Heart left ventricle (tissue), 16 donors: ENCODE results near the gene CEND1. TPM values are rescaled to one million over a fixed set of nuclear protein-coding genes. Genes with fewer than 3 reads are reported as not detected.
A peak's percentile ranks its signal among the peaks of the same experiment; 100 is the strongest.

Experiments used
- ATAC-seq, 4 donors: fragments of 200-7000 bp; cut with Tn5 transposase; one replicate each; pipeline ENCODE4 v1.9.1; 2020 to 2022; ENCODE audit warnings: moderate library complexity in 4 of 4, mild to moderate bottlenecking in 3 of 4, moderate number of reproducible peaks in 1 of 4
- DNase-seq, 5 donors: peaks; one replicate each; pipeline ENCODE4 v3.0.0-alpha.2; 2020
- H3K27ac ChIP-seq, 12 donors: fragments of 200-600 bp; sonication (generic) in 4 of 12; one replicate each; pipeline versions ENCODE4 v1.5.0 to v1.8.0; 2016 to 2022; ENCODE audit warnings: mild to moderate bottlenecking in 2 of 12
- H3K27me3 ChIP-seq, 9 donors: fragments of 200-600 bp; sonication (generic) in 2 of 9; one replicate each; pipeline versions ENCODE4 v1.5.1 to v1.8.0; 2016 to 2022; ENCODE audit warnings: mild to moderate bottlenecking in 3 of 9
- H3K36me3 ChIP-seq, 9 donors: fragments of 200-600 bp; sonication (generic) in 2 of 9; one replicate each; pipeline versions ENCODE4 v1.5.0 to v1.8.0; 2018 to 2022; ENCODE audit warnings: mild to moderate bottlenecking in 2 of 9
- H3K4me1 ChIP-seq, 12 donors: fragments of 200-600 bp; sonication (generic) in 4 of 12; one replicate each; pipeline versions ENCODE4 v1.5.0 to v1.8.0; 2016 to 2022; ENCODE audit warnings: mild to moderate bottlenecking in 3 of 12
- H3K4me3 ChIP-seq, 12 donors: fragments of 200-600 bp; sonication (generic) in 4 of 12; one replicate each; pipeline versions ENCODE4 v1.5.0 to v1.8.0; 2017 to 2022; ENCODE audit warnings: mild to moderate bottlenecking in 9 of 12, moderate library complexity in 4 of 12
- H3K9me3 ChIP-seq, 12 donors: fragments of 200-600 bp; sonication (generic) in 4 of 12; one replicate each; pipeline versions ENCODE4 v1.5.0 to v1.8.0; 2016 to 2022; ENCODE audit warnings: mild to moderate bottlenecking in 1 of 12
- POLR2A ChIP-seq, 2 donors: fragments of 450-650 bp; IDR thresholded peaks; one replicate each; pipeline ENCODE4 v1.6.1; 2017; ENCODE audit warnings: antibody characterized with exemption in 2 of 2, mild to moderate bottlenecking in 2 of 2, moderate library complexity in 2 of 2
- WGBS, 4 donors: extraction: QIAGEN DNeasy Blood & Tissue Kit in 2 of 4; methylation state at CpG; one replicate each; pipeline versions ENCODE4 v1.1.5 to v1.1.7; 2013 to 2018; 5-methylcytosine and 5-hydroxymethylcytosine counted together
- intact Hi-C, 10 donors: fragments of 100-400 bp; cut with DNase I; formaldehyde crosslinking; loops; one replicate each; pipeline versions ENCODE4 v1.11.1 to v1.14.2; 2022
- polyA plus RNA-seq, 2 donors: library from polyadenylated mRNA; stranded (reverse); fragments of 200-250 nt; gene quantifications; one replicate each; pipeline ENCODE4 v1.2.3, GENCODE V29; 2013
- total RNA-seq, 9 donors: library from RNA; depleted of rRNA in 2 of 9; stranded (reverse); fragments of >200 nt in 2 of 9; fragmentation: NEBNext Ultra II Directional in 3 of 9; extraction: Animal tissue kit (Norgen Biotek cat#: 25700) in 3 of 9; gene quantifications; one replicate each; pipeline versions ENCODE4 v1.1.0 to v1.2.4, GENCODE V29; 2016 to 2023
- TF ChIP-seq, protein P1 (sequence below), 12 donors: fragments of 200-600 bp; sonication (generic) in 4 of 12; IDR thresholded peaks; one replicate each; pipeline versions ENCODE4 v1.5.0 to v1.8.0; 2018 to 2022; ENCODE audit warnings: antibody characterized with exemption in 12 of 12, mild to moderate bottlenecking in 5 of 12
- donor health status: ischemic (EF 13 %, LVEDD 7.1; RV severe dilation, severe dysfunction).
- donor health status: healthy with polysubstance abuse.
- donor health status: DM: no; HTN: yes; CAD: no.
- donor health status: DM: no; HTN: no; CAD: no.
- donor health status: ischemic (EF 25% LVEDD 6.9; RV normal size, moderate dysfunction).
- donor health status: ischemic (EF 25% LVEDD 5.7; RV mildly dilated, moderate dysfunction).
- donor health status: healthy.
- donor health status: DM: yes; HTN: yes; CAD: no.
- donor health status: ischemic (EF 35%, LVEDD 5.7; RV mildly dilated, moderate dysfunction).
- donor health status: nonischemic (EF 11% LVEDD 7.7; RV severe dilation, severe dysfunction).
- donor health status: DM: yes; HTN: yes; CAD: no.
- donor health status: PGD.
- donor health status: ischemic (EF 29% LVEDD 5.4; RV normal size, mild dysfunction).
- donor health status: nonischemic (EF 23%, LVEDD 6.1; RV moderate dilation, normal function).

CEND1 gene
- total and polyA plus RNA-seq, 11 donors = 0.25 to 1.1 (median 0.44) TPM; not detected in 2

DNA sequence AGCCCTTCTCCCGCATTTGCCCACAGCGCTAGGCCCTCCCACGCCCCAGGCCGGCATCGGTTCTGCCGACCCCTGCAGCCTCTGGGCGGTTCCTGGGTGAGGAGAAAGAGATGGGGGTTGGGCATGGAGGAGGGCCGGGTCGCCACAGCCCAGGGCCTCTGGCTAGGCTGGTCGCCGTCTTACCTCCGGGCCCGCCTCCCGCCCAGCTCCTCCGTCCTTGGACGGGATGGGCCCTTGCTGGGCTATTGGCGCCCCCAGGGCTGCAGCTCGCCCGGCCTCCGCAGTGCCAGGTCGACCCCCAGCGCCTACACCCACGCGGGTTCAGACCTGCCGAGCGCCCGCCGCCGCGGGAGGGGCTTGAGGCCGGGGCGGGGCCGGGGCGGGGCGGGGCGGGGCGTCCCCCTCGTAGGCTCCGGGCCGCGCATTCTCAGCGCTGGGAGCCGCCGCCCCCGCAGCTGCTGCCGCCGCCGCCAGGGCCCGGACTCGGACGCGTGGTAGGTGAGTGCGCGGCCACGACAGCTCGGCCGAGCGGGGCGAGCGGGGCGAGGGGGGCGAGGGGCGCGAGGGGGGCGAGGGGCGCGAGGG lies 42.7 kb upstream of the CEND1 start, which contains the start of gene CD151:
CD151 (plus strand) TSS at position 424 of the 585 bp plus-strand sequence. CDS start 3,118 bp downstream, outside the sequence.
- peaks cover 10 to 94% (median 82%) of the 10 kb centered on the region in 12 donors for H3K4me1 ChIP-seq
- H3K27ac ChIP-seq = peak within 1 kb of the TSS; percentile 79 to 98 (median 92)
- intact Hi-C loops = no loop called here
- ATAC-seq = peak in 2 of 4 donors; percentile 26 to 33
- whole genome bisulfite sequencing, 4 donors = 2 to 15% (median 7%) methylated on average over 6 to 67 of the region's 67 CpGs
- H3K4me3 ChIP-seq = peak within 1 kb of the TSS; percentile 40 to 95 (median 78)
- TF ChIP-seq, protein P1, sequence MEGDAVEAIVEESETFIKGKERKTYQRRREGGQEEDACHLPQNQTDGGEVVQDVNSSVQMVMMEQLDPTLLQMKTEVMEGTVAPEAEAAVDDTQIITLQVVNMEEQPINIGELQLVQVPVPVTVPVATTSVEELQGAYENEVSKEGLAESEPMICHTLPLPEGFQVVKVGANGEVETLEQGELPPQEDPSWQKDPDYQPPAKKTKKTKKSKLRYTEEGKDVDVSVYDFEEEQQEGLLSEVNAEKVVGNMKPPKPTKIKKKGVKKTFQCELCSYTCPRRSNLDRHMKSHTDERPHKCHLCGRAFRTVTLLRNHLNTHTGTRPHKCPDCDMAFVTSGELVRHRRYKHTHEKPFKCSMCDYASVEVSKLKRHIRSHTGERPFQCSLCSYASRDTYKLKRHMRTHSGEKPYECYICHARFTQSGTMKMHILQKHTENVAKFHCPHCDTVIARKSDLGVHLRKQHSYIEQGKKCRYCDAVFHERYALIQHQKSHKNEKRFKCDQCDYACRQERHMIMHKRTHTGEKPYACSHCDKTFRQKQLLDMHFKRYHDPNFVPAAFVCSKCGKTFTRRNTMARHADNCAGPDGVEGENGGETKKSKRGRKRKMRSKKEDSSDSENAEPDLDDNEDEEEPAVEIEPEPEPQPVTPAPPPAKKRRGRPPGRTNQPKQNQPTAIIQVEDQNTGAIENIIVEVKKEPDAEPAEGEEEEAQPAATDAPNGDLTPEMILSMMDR (IDR thresholded peaks at IDR 0.05) = no peak
- no peak for TF ChIP-seq POLR2A (IDR thresholded peaks at IDR 0.05)
- H3K36me3 ChIP-seq = peaks cover 0 to 19% (median 18%) of the 10 kb centered on the region in 9 donors
- no peaks in the 10 kb centered on the region for H3K9me3 ChIP-seq
- DNase-seq = peak; percentile 63 to 76 (median 66)
- H3K27me3 ChIP-seq = peaks cover 0 to 32% (median 0%) of the 10 kb centered on the region in 9 donors

DNA sequence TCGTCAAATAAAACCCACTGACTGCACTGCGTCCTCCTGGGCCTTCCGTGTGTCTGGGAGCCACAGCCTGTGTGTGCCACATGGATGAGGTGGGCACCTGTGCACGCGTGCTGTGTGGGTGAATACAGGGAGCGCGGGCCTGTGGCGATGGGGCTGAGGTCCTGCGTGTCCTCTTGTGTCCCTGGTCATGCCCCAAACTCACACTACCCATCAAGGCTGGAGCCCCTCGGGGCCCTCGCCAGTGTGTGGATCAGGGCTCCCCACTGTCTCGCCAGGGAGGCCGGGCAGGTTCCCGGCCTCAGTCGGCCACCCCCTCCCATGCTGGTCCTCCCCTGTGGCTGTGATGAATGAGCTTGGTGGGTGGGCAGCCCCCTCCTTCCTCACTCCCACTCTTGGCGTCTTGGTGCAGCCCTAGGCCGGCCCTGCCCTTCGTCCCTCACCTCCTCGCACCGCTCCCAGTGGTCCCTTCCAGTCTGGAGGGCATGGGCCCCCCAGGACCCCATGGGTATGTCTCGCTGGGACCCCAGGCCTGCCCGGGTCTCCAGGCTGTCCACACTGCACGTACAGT lies 42.2 kb upstream of the CEND1 start:
- intact Hi-C loops = no loop called here
- WGBS, 4 donors = 70 to 88% (median 75%) methylated on average over 19 to 23 of the region's 23 CpGs
- Histone ChIP-seq H3K4me3 (peak overlapping the region; percentile 31 to 95 (median 76)), H3K36me3 (peaks cover 0 to 13% (median 12%) of the 10 kb centered on the region in 9 donors), H3K27me3 (peaks cover 0 to 35% (median 0%) of the 10 kb centered on the region in 9 donors), H3K9me3 (no peaks in the 10 kb centered on the region), H3K27ac (peak overlapping the region; percentile 57 to 98 (median 90)), H3K4me1 (peaks cover 10 to 94% (median 81%) of the 10 kb centered on the region in 12 donors)
- ATAC-seq = no peak
- DNase-seq = peak in 2 of 5 donors; percentile 37 to 62
- TF ChIP-seq, protein P1 (IDR thresholded peaks at IDR 0.05) = no peak
- TF ChIP-seq POLR2A (IDR thresholded peaks at IDR 0.05) = no peak

DNA sequence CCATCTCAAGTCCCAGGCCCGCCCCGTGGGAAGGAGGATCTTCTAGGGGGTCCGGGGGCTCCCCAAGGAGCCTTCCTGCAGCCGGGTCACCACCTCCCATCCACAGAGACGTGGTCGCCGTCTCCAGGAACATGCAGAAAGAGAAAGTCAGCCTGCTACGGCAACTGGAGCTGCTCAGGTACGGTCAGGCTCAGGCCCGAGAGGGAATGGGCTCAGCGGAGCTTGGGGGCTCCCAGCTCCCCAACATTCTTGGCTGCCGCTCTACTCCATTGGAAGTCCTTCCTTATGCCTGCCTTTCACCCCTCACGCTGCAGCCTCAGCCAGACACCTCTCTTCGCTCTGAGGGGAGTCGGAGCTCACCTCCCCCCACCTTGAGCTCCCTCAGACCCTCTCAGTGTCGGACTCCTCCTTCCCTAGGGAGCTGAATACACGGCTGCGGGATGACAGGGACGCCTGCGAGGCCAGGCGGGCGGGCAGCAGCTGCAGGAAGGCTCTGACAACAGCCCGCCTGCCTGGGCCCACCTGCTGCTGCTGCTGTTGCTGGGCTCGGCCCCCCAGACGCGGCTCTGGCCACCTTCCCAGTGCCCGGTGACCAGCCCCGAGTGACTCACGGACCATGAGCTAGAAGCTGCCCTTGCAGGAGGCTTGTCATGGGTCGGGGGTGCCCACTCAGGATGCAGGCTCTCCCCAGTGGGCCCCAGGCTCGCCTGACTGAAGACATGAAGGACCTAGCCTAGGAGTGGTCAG lies 41.4 kb upstream of the CEND1 start:
- no peaks in the 10 kb centered on the region for H3K9me3 ChIP-seq
- ATAC-seq = no peak
- peaks cover 10 to 94% (median 82%) of the 10 kb centered on the region in 12 donors for H3K4me1 ChIP-seq
- intact Hi-C loops = no loop called here
- peak in 1 of 5 donors; percentile 41 for DNase-seq
- TF ChIP-seq, protein P1 (IDR thresholded peaks at IDR 0.05) = no peak
- no peak for TF ChIP-seq POLR2A (IDR thresholded peaks at IDR 0.05)
- 73 to 82% (median 78%) methylated on average over 26 to 31 of the region's 31 CpGs for WGBS, 4 donors
- H3K36me3 ChIP-seq = peaks cover 0 to 6% (median 5%) of the 10 kb centered on the region in 9 donors
- H3K27me3 ChIP-seq = peaks cover 0 to 39% (median 0%) of the 10 kb centered on the region in 9 donors
- no peak overlapping the region for H3K27ac ChIP-seq
- peak overlapping the region in 4 of 12 donors; percentile 55 to 59 (median 56) for H3K4me3 ChIP-seq
